GM12878 (cell line): Measurements from ENCODE around the gene SORCS2. TPM values are rescaled to one million over a fixed set of nuclear protein-coding genes. Genes with fewer than 3 reads are reported as not detected.

Experiments used
- ATAC-seq: fragments of 200-7000 bp; cut with Tn5 transposase; 3 replicates; pipeline ENCODE4 v1.9.1; 2020; ENCODE audit warnings: mild to moderate bottlenecking, moderate library complexity
- BruUV-seq: library from RNA; stranded (reverse); fragments of 400-500 nt; replicated peaks from 2 replicates; lab custom pipeline; 2021; lab: Mats Ljungman, UMichigan
- CTCF ChIA-PET: fragments of 300-600 bp; sonication (Branson Sonifier 250); formaldehyde crosslinking; extraction: SDS; loops from one replicate; lab custom pipeline; 2021; ENCODE audit warnings: inconsistent platforms; lab: Yijun Ruan, JAX
- POLR2A ChIA-PET: fragments of 350-600 bp; formaldehyde crosslinking; extraction: SDS; loops from one replicate; lab custom pipeline; 2021; ENCODE audit warnings: inconsistent platforms; lab: Charles Lee
- RAD21 ChIA-PET: fragments of 300-600 bp; sonication (Branson Sonifier 250); formaldehyde crosslinking; loops from one replicate; lab custom pipeline; 2023; ENCODE audit warnings: antibody characterized with exemption; ENCODE audit not compliant: unreplicated experiment; lab: Charles Lee
- SMC1A ChIA-PET: fragments of 300-600 bp; sonication (Branson Sonifier 250); formaldehyde crosslinking; loops from one replicate; lab custom pipeline; 2023; ENCODE audit not compliant: unreplicated experiment, uncharacterized antibody; lab: Charles Lee
- DNase-seq: peaks from one replicate; pipeline ENCODE4 v3.0.0-alpha.2; 2011; ENCODE audit warnings: low read depth, low spot score
- FAIRE-seq: peaks from 3 replicates; lab custom pipeline; 2011; peaks lifted over from hg19 to GRCh38; lab: Jason Lieb, UNC
- H2AFZ ChIP-seq: 2 replicates; pipeline ENCODE4 v1.6.0; 2011; ENCODE audit warnings: low read depth, low read length, control low read depth; ENCODE audit not compliant: control insufficient read depth
- H3K27ac ChIP-seq: 2 replicates; pipeline ENCODE4 v1.5.1; 2011; ENCODE audit warnings: control low read depth; ENCODE audit not compliant: control insufficient read depth, insufficient read depth
- H3K27me3 ChIP-seq, 2 experiments: replicated peaks in 1 of 2; 2 replicates each; pipeline versions ENCODE4 v1.6.0 to v1.6.1; 2011; ENCODE audit warnings: low read length in 1 of 2; ENCODE audit not compliant: control insufficient read depth in 2 of 2, insufficient read depth in 2 of 2
- H3K36me3 ChIP-seq, 2 experiments: 2 replicates each; pipeline ENCODE4 v1.5.1; 2011; ENCODE audit warnings: low read length in 1 of 2; ENCODE audit not compliant: control insufficient read depth in 2 of 2, insufficient read depth in 2 of 2
- H3K4me1 ChIP-seq: 2 replicates; pipeline ENCODE4 v1.6.1; 2011; ENCODE audit warnings: mild to moderate bottlenecking, low read length, moderate library complexity, mixed read lengths; ENCODE audit not compliant: control insufficient read depth, insufficient read depth
- H3K4me2 ChIP-seq: 2 replicates; pipeline ENCODE4 v1.6.0; 2011; ENCODE audit warnings: control low read depth; ENCODE audit not compliant: control insufficient read depth, insufficient read depth
- H3K4me3 ChIP-seq: fragments of 200-600 bp; sonication (generic); 2 replicates; pipeline ENCODE4 v1.5.1; 2016
- H3K79me2 ChIP-seq: 2 replicates; pipeline ENCODE4 v1.6.0; 2011; ENCODE audit warnings: low read length; ENCODE audit not compliant: control insufficient read depth, insufficient read depth
- H3K9ac ChIP-seq: 2 replicates; pipeline ENCODE4 v1.8.0; 2011; ENCODE audit warnings: low read length, control low read depth, mixed read lengths; ENCODE audit not compliant: control insufficient read depth, insufficient read depth
- H3K9me3 ChIP-seq: replicated peaks from 3 replicates; pipeline ENCODE4 v1.5.1; 2011; ENCODE audit warnings: mild to moderate bottlenecking, low read length; ENCODE audit not compliant: control insufficient read depth, insufficient read depth
- H4K20me1 ChIP-seq: 2 replicates; pipeline ENCODE4 v1.6.0; 2011; ENCODE audit not compliant: control insufficient read depth, insufficient read depth
- BACH1 ChIP-seq: fragments of 450-650 bp; IDR thresholded peaks from 2 replicates; pipeline ENCODE4 v1.6.1; 2017; ENCODE audit warnings: mild to moderate bottlenecking, borderline replicate concordance
- E4F1 ChIP-seq: fragments of 450-650 bp; IDR thresholded peaks from 2 replicates; pipeline ENCODE4 v1.6.1; 2018; ENCODE audit warnings: borderline replicate concordance, mild to moderate bottlenecking; ENCODE audit not compliant: partially characterized antibody
- NR2F1 ChIP-seq: fragments of 450-650 bp; conservative IDR thresholded peaks from 2 replicates; pipeline ENCODE4 v1.6.1; 2017; ENCODE audit warnings: mild to moderate bottlenecking
- SMC3 ChIP-seq: IDR thresholded peaks from 2 replicates; pipeline ENCODE4 v1.6.1; 2011; ENCODE audit warnings: low read length, improper control_type of control experiment, borderline replicate concordance
- ZBTB11 ChIP-seq: fragments of 450-650 bp; formaldehyde crosslinking; IDR thresholded peaks from 2 replicates; pipeline ENCODE4 v1.5.0; 2022; ENCODE audit warnings: mild to moderate bottlenecking, missing genetic modification characterization
- WGBS: methylation state at CpG from one replicate; pipeline ENCODE4 v1.1.6; 2016; ENCODE audit warnings: low lambda C conversion rate; ENCODE audit not compliant: insufficient replicate concordance, insufficient coverage; ENCODE audit errors: missing lambda C conversion rate; 5-methylcytosine and 5-hydroxymethylcytosine counted together
- in situ Hi-C: fragments of 300-500 bp; cut with MboI; formaldehyde crosslinking; loops from 9 replicates; pipeline ENCODE4 v1.14.3; 2018; ENCODE audit warnings: mixed read lengths
- intact Hi-C: fragments of 100-400 bp; cut with micrococcal nuclease; formaldehyde crosslinking; loops from one replicate; pipeline ENCODE4 v1.14.2; 2022; ENCODE audit not compliant: unreplicated experiment
- polyA plus RNA-seq, 11 experiments: library from polyadenylated mRNA; depleted of rRNA in 4 of 11; unstranded in 6 of 11; stranded (reverse) in 5 of 11; fragments of >200 nt; fragmentation: Nextera tagmentation in 4 of 11; fragmentation: Illumina TruSeq in 1 of 11; extraction: Ambion mirVana in 4 of 11; extraction: Trizol in 1 of 11; gene quantifications; 1 replicate in 1 of 11; 2 replicates in 10 of 11; pipeline versions ENCODE4 v1.2.1 to v1.2.3, GENCODE V29; 2011 to 2016; ENCODE audit warnings: inconsistent platforms in 2 of 11, missing spikeins in 2 of 11, low read depth in 1 of 11
- total RNA-seq, 4 experiments: library from RNA; depleted of rRNA in 3 of 4; stranded (reverse); fragments of >200 nt in 3 of 4; fragmentation: Illumina TruSeq in 1 of 4; extraction: Trizol in 1 of 4; gene quantifications; 2 replicates each; pipeline versions ENCODE4 v1.2.1 to v1.2.3, GENCODE V29; 2013 to 2021

SORCS2 gene
- total and polyA plus RNA-seq, 10 of the 15 experiments (the other 5 are each of a cell fraction or from before 2014, with no cell fraction given): 0.01 to 0.15 (median 0.05) TPM; not detected in 5

- ChIA-PET POLR2A (no interaction called here), RAD21 (no interaction called here), CTCF (no interaction called here), SMC1A (no interaction called here)
- DNase-seq: no peak
- TF ChIP-seq NR2F1 (no peak), SMC3 (no peak), ZBTB11 (CRISPR knock-in tag) (no peak), BACH1 (no peak), E4F1 (no peak)
- Histone ChIP-seq H3K4me2 (no peak overlapping the region), H3K27ac (no peak overlapping the region), H3K4me3 (no peak overlapping the region), H3K9me3 (no peaks in the 10 kb centered on the region; the same call in 2 of the 3 replicates), H2AFZ (no peak overlapping the region), H3K79me2 (no peaks in the 10 kb centered on the region), H3K36me3 (no peaks in the 10 kb centered on the region), H3K9ac (no peak overlapping the region), H3K27me3 (peaks cover 0 to 2% of the 10 kb centered on the region in 2 experiments; a peak in 1 of 4 replicates), H3K4me1 (no peaks in the 10 kb centered on the region), H4K20me1 (no peaks in the 10 kb centered on the region)
- in situ Hi-C loops (no loop called here), intact Hi-C loops (no loop called here)
- no peak for ATAC-seq
- BruUV-seq: no TSS peak
- no peak for FAIRE-seq
- WGBS: 19% methylated on average over 18 of the region's 18 CpGs
These were observed 130.0 kb downstream of the SORCS2 start for GRCh38 chr4:7322166-7322991.
